ENCODE results near the gene DEFB110.
A peak's percentile ranks its signal among the peaks of the same experiment; 100 is the strongest.

The DEFB110 gene

DNA sequence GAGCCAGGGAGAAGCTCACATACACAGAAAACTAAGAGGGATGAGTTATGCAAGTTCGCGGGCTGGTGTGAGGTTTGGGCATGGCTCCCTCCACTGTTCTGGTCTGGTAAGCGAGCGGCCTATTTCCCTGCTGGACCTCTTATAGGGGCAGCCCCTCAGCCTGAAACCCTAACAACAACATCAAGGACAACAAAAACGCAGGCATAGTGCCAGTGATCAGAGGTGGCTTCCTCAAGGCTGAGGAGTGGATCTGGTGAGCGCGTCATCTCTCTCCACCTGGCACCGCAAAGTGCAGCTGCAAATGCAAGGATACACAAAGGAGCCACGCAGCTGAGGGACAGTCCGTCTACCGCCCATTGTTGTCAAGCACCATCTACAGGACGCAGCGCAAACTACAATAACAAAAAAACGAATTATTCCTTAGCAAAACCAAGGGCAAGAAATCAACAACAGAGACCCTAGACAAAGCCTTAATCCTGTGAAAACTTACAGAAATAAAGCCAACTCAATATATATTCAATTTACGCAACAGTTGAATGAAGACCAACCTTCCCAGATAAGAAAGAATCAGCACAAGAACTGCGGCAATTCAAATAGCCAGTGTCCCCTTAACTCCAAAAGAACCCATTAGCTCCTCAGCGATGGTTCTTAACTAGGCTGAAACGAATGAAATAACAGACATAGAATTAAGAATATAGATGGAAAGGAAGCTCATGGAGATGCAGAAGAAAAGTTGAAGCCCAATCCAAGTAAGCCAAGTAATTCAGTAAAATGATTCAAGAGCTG lies 9.2 kb upstream of the DEFB110 start:
- H3K4me3 ChIP-seq (ENCODE audit: low read length), result no peak overlapping the region
- DNase-seq (ENCODE audit: low read depth), result peak; percentile 1
- TF ChIP-seq, protein P1, sequence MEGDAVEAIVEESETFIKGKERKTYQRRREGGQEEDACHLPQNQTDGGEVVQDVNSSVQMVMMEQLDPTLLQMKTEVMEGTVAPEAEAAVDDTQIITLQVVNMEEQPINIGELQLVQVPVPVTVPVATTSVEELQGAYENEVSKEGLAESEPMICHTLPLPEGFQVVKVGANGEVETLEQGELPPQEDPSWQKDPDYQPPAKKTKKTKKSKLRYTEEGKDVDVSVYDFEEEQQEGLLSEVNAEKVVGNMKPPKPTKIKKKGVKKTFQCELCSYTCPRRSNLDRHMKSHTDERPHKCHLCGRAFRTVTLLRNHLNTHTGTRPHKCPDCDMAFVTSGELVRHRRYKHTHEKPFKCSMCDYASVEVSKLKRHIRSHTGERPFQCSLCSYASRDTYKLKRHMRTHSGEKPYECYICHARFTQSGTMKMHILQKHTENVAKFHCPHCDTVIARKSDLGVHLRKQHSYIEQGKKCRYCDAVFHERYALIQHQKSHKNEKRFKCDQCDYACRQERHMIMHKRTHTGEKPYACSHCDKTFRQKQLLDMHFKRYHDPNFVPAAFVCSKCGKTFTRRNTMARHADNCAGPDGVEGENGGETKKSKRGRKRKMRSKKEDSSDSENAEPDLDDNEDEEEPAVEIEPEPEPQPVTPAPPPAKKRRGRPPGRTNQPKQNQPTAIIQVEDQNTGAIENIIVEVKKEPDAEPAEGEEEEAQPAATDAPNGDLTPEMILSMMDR (conservative IDR thresholded peaks at IDR 0.05; ENCODE audit: low read length), result peak; percentile 35

DNA sequence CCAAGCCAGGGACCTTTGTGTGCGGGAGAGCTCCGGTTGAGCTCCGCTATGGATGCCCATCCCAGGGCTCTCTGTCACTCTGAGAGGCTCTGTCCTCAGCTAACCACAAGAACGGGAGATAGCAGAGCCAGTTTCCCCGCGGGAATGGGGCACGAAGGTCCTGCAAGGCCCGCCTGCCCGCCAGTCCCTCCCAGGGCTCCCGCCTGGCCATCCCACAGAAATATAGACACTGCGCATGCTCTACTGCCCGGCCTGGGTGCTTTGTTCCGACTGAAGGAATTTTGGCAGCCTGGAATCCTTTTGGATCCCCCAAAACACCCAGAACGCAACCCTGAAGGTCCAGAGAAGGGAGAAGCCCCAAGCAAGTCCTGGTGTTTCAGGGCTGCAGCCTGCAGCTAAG lies 8.6 kb upstream of the DEFB110 start:
- no peak overlapping the region for H3K4me3 ChIP-seq (ENCODE audit: low read length)
- TF ChIP-seq, protein P1 (conservative IDR thresholded peaks at IDR 0.05; ENCODE audit: low read length), result no peak
- DNase-seq (ENCODE audit: low read depth), result no peak

DNA sequence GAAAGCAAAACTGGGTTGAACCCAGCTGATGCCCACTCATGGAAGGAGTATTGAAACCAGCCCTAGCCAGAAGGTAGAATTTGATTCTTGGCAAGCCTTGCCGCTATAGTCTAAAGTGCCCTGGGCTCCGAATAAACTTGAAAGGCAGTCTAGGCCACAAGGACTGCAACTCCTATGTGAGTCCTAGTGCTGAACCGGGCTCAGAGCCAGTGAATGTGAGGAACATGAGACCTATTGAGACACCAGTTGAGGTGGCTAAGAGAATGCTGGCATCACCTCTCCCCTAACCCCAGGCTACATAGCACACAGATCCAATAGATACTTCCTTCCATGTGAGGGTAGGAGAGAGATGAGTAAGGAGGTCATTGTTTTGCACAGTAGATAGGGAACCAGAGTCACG lies 3.5 kb upstream of the DEFB110 start:
- TF ChIP-seq, protein P1 (conservative IDR thresholded peaks at IDR 0.05; ENCODE audit: low read length), result no peak
- DNase-seq (ENCODE audit: low read depth), result no peak
- no peak overlapping the region for H3K4me3 ChIP-seq (ENCODE audit: low read length)

DNA sequence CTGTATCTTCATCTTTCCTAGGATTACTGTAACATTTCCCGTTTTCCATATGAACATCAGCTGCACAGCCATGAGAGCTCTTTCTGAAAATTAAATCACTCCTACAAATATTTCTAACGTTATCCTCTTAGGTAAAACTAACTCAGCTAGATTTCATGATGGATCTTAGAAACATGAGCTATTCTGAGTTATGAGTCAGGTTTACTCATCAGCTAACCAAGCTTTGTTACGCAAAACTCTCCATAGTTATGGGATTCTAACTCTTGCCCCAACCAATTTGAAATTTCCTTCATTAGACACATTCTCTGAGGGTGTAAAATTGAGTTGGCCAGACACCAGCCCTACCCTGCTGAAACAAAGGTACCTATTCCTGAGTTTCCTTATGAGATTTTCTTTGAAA lies 14.0 kb downstream of the DEFB110 start:
- no peak overlapping the region for H3K4me3 ChIP-seq (ENCODE audit: low read length)
- peak; percentile 23 for DNase-seq (ENCODE audit: low read depth)
- TF ChIP-seq, protein P1 (conservative IDR thresholded peaks at IDR 0.05; ENCODE audit: low read length), result no peak

DNA sequence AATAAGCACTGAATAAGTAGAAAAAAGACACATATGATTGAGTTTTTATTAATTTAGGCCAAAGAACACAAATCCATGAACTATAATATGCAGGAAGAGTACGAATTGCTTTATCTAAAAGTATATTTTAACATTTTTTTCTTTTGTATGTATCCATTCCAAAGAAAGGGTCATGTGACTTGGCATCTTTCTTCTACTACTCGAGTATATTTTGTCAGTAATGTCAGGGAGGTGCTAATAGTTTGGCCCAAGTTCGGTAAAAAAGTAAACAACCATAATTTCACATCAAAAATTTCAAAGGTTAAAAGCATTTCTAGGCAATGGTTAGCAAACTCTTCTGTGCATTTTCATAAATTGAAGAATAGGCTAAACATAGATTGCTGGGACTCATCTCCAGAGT lies 18.7 kb downstream of the DEFB110 start:
- no peak for DNase-seq (ENCODE audit: low read depth)
- TF ChIP-seq, protein P1 (conservative IDR thresholded peaks at IDR 0.05; ENCODE audit: low read length), result no peak
- H3K4me3 ChIP-seq (ENCODE audit: low read length), result no peak overlapping the region

DNA sequence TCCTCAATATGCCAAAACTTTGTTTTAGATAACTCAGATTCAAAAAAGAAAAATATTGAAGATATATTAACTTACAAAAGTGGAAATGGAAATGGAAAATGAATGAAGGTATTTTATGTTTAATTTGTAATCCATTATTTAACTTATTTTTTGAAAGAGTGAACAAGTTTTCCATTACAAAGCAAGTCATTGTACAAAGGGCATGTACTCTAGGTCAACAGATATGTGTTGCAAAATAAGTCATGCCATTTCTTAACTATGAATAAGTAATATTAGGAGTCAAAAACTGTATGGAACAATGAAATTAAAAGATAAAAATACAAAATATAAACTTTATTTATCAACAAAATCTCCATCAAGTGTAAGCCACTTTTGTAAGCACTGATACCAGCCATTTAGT lies 26.5 kb downstream of the DEFB110 start:
- H3K4me3 ChIP-seq (ENCODE audit: low read length), result no peak overlapping the region
- no peak for DNase-seq (ENCODE audit: low read depth)
- TF ChIP-seq, protein P1 (conservative IDR thresholded peaks at IDR 0.05; ENCODE audit: low read length), result no peak

DNA sequence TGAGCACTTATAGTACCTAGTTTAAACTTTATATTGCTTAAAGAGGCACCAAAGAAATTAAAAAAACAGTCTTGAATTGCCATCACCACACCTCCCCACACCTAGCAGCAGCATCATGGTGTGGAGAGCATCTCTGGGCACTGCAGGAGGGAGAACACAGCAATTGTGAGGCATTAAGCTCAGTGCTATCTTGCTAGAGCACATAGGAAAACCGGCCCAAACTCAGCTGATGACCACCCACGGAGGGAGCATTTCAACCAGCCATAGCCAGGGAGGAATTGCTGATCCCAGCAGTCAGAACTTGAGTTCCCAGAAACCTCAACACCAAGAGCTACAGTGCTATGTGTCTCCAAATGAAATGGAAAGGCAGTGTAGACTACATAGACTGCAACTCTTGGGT lies 32.9 kb downstream of the DEFB110 start:
- no peak for DNase-seq (ENCODE audit: low read depth)
- TF ChIP-seq, protein P1 (conservative IDR thresholded peaks at IDR 0.05; ENCODE audit: low read length), result no peak
- no peak overlapping the region for H3K4me3 ChIP-seq (ENCODE audit: low read length)
